ENCODE measurements around the gene SBNO2.

DNA sequence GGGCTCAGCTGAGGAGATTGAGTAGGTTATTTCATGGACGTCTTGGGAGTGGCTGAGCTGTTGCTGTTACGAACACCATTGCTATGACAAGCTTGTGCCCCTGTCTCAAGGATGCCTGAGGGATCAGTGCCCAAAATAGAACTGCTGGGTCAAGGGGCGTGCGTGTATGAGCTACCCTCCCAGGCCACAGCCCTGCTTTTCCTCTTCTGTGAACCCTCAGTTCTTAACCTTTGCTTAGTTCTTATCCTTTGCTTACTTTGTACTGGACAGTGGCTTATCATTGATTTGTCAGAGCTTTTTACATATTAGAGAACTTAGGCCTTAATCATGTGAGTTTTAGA is 98.1 kb downstream of the SBNO2 start:
- TF ChIP-seq EP300 (IDR thresholded peaks at IDR 0.05) (no peak), CTCF (IDR thresholded peaks at IDR 0.05) (no peak), POLR2AphosphoS5 (IDR thresholded peaks at IDR 0.05) (no peak), POLR2A (IDR thresholded peaks at IDR 0.05) (no peak)

Measured in stomach (tissue), 4 donors.